Transverse colon (tissue), 4 donors: ENCODE measurements around the gene TBC1D8. TPM values are rescaled to one million over a fixed set of nuclear protein-coding genes. Genes with fewer than 3 reads are reported as not detected.
A peak's percentile ranks its signal among the peaks of the same experiment; 100 is the strongest.
"Not testable (repeated sequence)": the region's sequence is repeated elsewhere in the genome, so short reads cannot be mapped to it uniquely, and the experiment has no call there.

ENCODE experiments used
- DNase-seq: peaks from one replicate; pipeline ENCODE4 v3.0.0-alpha.2; 2019
- H3K27ac ChIP-seq, 4 donors: fragments of 200-600 bp; sonication (generic); 2 replicates each; pipeline ENCODE4 v1.5.1; 2016 to 2018; ENCODE audit warnings: inconsistent platforms in 4 of 4
- H3K27me3 ChIP-seq: fragments of 200-600 bp; sonication (generic); 2 replicates; pipeline ENCODE4 v1.5.1; 2017; ENCODE audit warnings: inconsistent platforms
- H3K36me3 ChIP-seq, 4 donors: fragments of 200-600 bp; sonication (generic); 2 replicates each; pipeline ENCODE4 v1.5.1; 2017 to 2019; ENCODE audit warnings: inconsistent platforms in 4 of 4
- H3K4me1 ChIP-seq, 4 donors: fragments of 200-600 bp; sonication (generic); 2 replicates each; pipeline ENCODE4 v1.5.1; 2017 to 2020; ENCODE audit warnings: inconsistent platforms in 4 of 4
- H3K4me3 ChIP-seq, 4 donors: fragments of 200-600 bp; sonication (generic); 1 replicate in 1 of 4; 2 replicates in 3 of 4; pipeline versions ENCODE4 v1.5.1 to v1.6.1; 2017 to 2019; ENCODE audit warnings: inconsistent platforms in 4 of 4
- H3K9me3 ChIP-seq, 2 donors: fragments of 200-600 bp; sonication (generic); 2 replicates each; pipeline ENCODE4 v1.5.1; 2017 to 2019; ENCODE audit warnings: inconsistent platforms in 2 of 2
- CTCF ChIP-seq, 5 experiments: fragments of 200-600 bp in 3 of 5; fragments of 450-650 bp in 2 of 5; sonication (generic) in 3 of 5; IDR thresholded peaks; 1 replicate in 2 of 5; 2 replicates in 3 of 5; pipeline ENCODE4 v1.5.1; 2016 to 2017; ENCODE audit warnings: antibody characterized with exemption in 5 of 5, inconsistent platforms in 3 of 5, mild to moderate bottlenecking in 2 of 5, moderate library complexity in 1 of 5
- EP300 ChIP-seq: sonication (generic); formaldehyde crosslinking; IDR thresholded peaks from one replicate; pipeline ENCODE4 v1.6.1; 2017; ENCODE audit warnings: antibody characterized with exemption, low read depth
- POLR2A ChIP-seq: fragments of 450-650 bp; IDR thresholded peaks from one replicate; pipeline ENCODE4 v1.6.1; 2016; ENCODE audit warnings: antibody characterized with exemption, mild to moderate bottlenecking, moderate library complexity
- POLR2AphosphoS5 ChIP-seq, 3 donors: sonication (generic); formaldehyde crosslinking; IDR thresholded peaks; one replicate each; pipeline ENCODE4 v1.6.1; 2016; ENCODE audit warnings: antibody characterized with exemption in 3 of 3
- WGBS, 2 donors: methylation state at CpG; one replicate each; pipeline ENCODE4 v1.1.5; 2018; ENCODE audit warnings: low coverage in 1 of 2; 5-methylcytosine and 5-hydroxymethylcytosine counted together
- in situ Hi-C, 4 donors: fragments of 200-750 bp; cut with MboI; loops; one replicate each; pipeline versions ENCODE4 v1.15.0 to v1.15.1; 2017; ENCODE audit warnings: low sequenced_read_pairs in 3 of 4, low pct_ligation_motif_present in 1 of 4, low pct_unique_long_range_greater_than_20kb in 1 of 4
- intact Hi-C: fragments of 100-400 bp; cut with DNase I; formaldehyde crosslinking; loops from one replicate; pipeline ENCODE4 v1.15.1; 2023; ENCODE audit warnings: low total_unique reads
- total RNA-seq, 4 donors: library from RNA; depleted of rRNA; stranded (reverse); fragments of >200 nt; gene quantifications; one replicate each; pipeline ENCODE4 v1.1.0, GENCODE V29; 2016

The TBC1D8 gene
- total RNA-seq, 4 donors from 2014 or later, result 26.5 to 232 (median 88.4) TPM

- H3K36me3 ChIP-seq, result no peaks in the 10 kb centered on the region
- H3K4me1 ChIP-seq, result no peaks in the 10 kb centered on the region
- H3K27me3 ChIP-seq, result no peaks in the 10 kb centered on the region
- H3K9me3 ChIP-seq, result peaks cover 0 to 3% of the 10 kb centered on the region in 2 donors
- H3K27ac ChIP-seq, result no peak overlapping the region
- TF ChIP-seq POLR2A, result no peak
- no peak for TF ChIP-seq EP300
- TF ChIP-seq CTCF (IDR thresholded peaks at IDR 0.05), result no peak
- TF ChIP-seq POLR2AphosphoS5 (IDR thresholded peaks at IDR 0.05), result no peak
- intact Hi-C loops (no loop called here), in situ Hi-C loops (no loop called here)
- WGBS, 2 donors, result 80 to 97% methylated on average over 1 of the region's 1 CpG
- no peak overlapping the region for H3K4me3 ChIP-seq
- DNase-seq, result no peak
Observed at GRCh38 chr2:101168706-101169105, 17.5 kb upstream of the TBC1D8 start.

- H3K27me3 ChIP-seq, H3K4me3 ChIP-seq, in situ Hi-C loops, DNase-seq, H3K4me1 ChIP-seq, H3K27ac ChIP-seq, H3K36me3 ChIP-seq, intact Hi-C loops, H3K9me3 ChIP-seq: not testable (repeated sequence)
- 66 to 72% methylated on average over 2 of the region's 2 CpGs for WGBS, 2 donors
Observed at GRCh38 chr2:101167532-101167931, 16.4 kb upstream of the TBC1D8 start.

GRCh38 chr2:101164021-101164420, 12.8 kb upstream of the TBC1D8 start:
- H3K9me3 ChIP-seq, result no peaks in the 10 kb centered on the region
- no peaks in the 10 kb centered on the region for H3K36me3 ChIP-seq
- intact Hi-C loops (no loop called here), in situ Hi-C loops (no loop called here)
- TF ChIP-seq POLR2AphosphoS5 (IDR thresholded peaks at IDR 0.05) (no peak), EP300 (no peak), CTCF (IDR thresholded peaks at IDR 0.05) (no peak), POLR2A (no peak)
- 85 to 100% methylated on average over 1 to 2 of the region's 2 CpGs for WGBS, 2 donors
- H3K4me1 ChIP-seq, result peaks cover 0 to 5% (median 3%) of the 10 kb centered on the region in 4 donors
- no peak for DNase-seq
- no peak overlapping the region for H3K4me3 ChIP-seq
- no peaks in the 10 kb centered on the region for H3K27me3 ChIP-seq
- no peak overlapping the region for H3K27ac ChIP-seq

- no peaks in the 10 kb centered on the region for H3K27me3 ChIP-seq
- no peak overlapping the region for H3K27ac ChIP-seq
- DNase-seq, result peak; percentile 50
- H3K4me1 ChIP-seq, result peaks cover 0 to 5% (median 3%) of the 10 kb centered on the region in 4 donors
- TF ChIP-seq CTCF (IDR thresholded peaks at IDR 0.05), result no peak
- TF ChIP-seq POLR2A, result no peak
- no peak for TF ChIP-seq EP300
- TF ChIP-seq POLR2AphosphoS5 (IDR thresholded peaks at IDR 0.05), result no peak
- H3K9me3 ChIP-seq, result no peaks in the 10 kb centered on the region
- intact Hi-C loops (no loop called here), in situ Hi-C loops (no loop called here)
- no peaks in the 10 kb centered on the region for H3K36me3 ChIP-seq
- WGBS, 2 donors, result 42 to 58% methylated on average over 7 to 9 of the region's 9 CpGs
- no peak overlapping the region for H3K4me3 ChIP-seq
Observed at GRCh38 chr2:101162561-101163330, 11.6 kb upstream of the TBC1D8 start.
